ENCODE results near the gene FAM53B. TPM values are rescaled to one million over a fixed set of nuclear protein-coding genes. Genes with fewer than 3 reads are reported as not detected.

FAM53B gene
- total RNA-seq, 6 experiments from 2014 or later: 4.4 to 10.8 (median 4.8) TPM

DNA sequence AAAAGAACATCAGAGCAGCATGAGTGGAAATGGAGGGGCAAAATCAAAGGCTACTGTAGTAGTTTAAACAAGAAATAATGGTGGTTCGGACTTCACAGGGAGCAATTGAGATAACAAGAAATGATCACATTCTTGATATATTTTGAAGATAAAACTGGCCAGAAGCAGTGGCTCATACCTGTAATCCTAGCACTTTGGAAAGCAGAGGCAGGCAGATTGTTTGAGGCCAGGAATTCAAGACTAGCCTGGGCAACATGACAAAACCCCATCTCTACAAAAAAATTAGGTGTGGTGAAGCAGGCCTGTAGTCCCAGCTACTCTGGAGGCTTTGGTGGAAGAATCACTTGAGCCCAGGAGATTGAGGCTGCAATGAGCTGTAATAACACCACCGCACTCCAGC, 24.6 kb upstream of the FAM53B start:
- Histone ChIP-seq H3K36me3 (peaks cover 0 to 4% (median 0%) of the 10 kb centered on the region in 4 donors), H3K4me3 (no peak overlapping the region), H3K4me1 (no peaks in the 10 kb centered on the region), H3K9me3 (no peaks in the 10 kb centered on the region), H3K27me3 (no peaks in the 10 kb centered on the region), H3K27ac (no peak overlapping the region)
- intact Hi-C loops (cut with DNase I): no loop called here
- WGBS (ENCODE audit: insufficient coverage, low coverage, low lambda C conversion rate, missing lambda C conversion rate): 100% methylated on average over 1 of the region's 2 CpGs
- TF ChIP-seq, protein P1, sequence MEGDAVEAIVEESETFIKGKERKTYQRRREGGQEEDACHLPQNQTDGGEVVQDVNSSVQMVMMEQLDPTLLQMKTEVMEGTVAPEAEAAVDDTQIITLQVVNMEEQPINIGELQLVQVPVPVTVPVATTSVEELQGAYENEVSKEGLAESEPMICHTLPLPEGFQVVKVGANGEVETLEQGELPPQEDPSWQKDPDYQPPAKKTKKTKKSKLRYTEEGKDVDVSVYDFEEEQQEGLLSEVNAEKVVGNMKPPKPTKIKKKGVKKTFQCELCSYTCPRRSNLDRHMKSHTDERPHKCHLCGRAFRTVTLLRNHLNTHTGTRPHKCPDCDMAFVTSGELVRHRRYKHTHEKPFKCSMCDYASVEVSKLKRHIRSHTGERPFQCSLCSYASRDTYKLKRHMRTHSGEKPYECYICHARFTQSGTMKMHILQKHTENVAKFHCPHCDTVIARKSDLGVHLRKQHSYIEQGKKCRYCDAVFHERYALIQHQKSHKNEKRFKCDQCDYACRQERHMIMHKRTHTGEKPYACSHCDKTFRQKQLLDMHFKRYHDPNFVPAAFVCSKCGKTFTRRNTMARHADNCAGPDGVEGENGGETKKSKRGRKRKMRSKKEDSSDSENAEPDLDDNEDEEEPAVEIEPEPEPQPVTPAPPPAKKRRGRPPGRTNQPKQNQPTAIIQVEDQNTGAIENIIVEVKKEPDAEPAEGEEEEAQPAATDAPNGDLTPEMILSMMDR (IDR thresholded peaks at IDR 0.05): no peak
- no peak for TF ChIP-seq POLR2A (IDR thresholded peaks at IDR 0.05)
- DNase-seq (no peak), ATAC-seq (no peak)

DNA sequence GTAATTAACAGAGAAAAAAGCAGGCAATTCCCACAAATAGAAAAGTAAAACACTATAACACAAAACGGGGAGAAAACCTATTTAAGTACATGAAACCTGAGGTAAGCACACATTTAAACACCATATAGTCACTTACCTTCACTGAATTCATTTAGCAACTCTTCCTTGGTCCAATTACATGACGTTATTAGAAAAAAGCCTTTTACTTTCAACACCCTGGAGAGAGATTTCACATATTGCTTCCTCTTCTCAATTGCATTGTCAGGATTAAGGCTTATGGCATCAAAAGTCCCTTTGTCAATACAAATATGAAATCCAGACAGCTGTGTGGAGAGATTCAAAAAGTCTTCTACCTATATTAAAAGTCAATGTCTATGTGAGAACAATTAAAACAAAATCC, 21.1 kb upstream of the FAM53B start:
- WGBS (ENCODE audit: insufficient coverage, low coverage, low lambda C conversion rate, missing lambda C conversion rate): 68% methylated on average over 2 of the region's 2 CpGs

DNA sequence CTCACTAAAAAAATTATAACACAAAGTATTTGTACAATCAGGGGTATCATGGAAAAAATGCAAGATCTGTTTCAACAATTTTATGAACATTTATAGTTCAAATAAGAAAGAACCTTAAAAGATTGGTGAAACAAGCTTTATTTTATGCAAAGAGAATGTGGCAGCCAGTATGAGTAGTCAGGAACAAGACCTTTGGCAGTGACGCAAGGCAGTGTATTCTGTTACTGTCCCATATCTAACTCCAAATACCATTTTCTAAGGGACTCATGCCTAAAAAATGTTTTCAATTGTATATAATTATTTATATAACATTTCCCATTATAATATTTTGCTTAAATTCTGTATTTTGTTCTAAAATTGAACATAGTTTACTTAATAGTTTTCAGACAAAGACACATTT, 19.1 kb upstream of the FAM53B start:
- Histone ChIP-seq H3K27me3 (no peaks in the 10 kb centered on the region), H3K36me3 (peaks cover 0 to 21% (median under 1%) of the 10 kb centered on the region in 4 donors), H3K4me1 (no peaks in the 10 kb centered on the region), H3K9me3 (no peaks in the 10 kb centered on the region), H3K4me3 (no peak overlapping the region), H3K27ac (no peak overlapping the region)
- ATAC-seq (no peak), DNase-seq (no peak)
- WGBS (ENCODE audit: insufficient coverage, low coverage, low lambda C conversion rate, missing lambda C conversion rate): 82% methylated on average over 1 of the region's 1 CpG
- intact Hi-C loops (cut with DNase I): no loop called here
- TF ChIP-seq, protein P1 (IDR thresholded peaks at IDR 0.05): no peak
- TF ChIP-seq POLR2A (IDR thresholded peaks at IDR 0.05): no peak

More for the DNA sequence above, 21.1 kb upstream of the FAM53B start:
- no peak for ATAC-seq
- H3K27me3 ChIP-seq: no peaks in the 10 kb centered on the region
- H3K4me3 ChIP-seq: no peak overlapping the region
- no peak for TF ChIP-seq POLR2A (IDR thresholded peaks at IDR 0.05)
- TF ChIP-seq, protein P1 (IDR thresholded peaks at IDR 0.05): no peak
- DNase-seq: no peak
- H3K36me3 ChIP-seq: peaks cover 0 to 9% (median 0%) of the 10 kb centered on the region in 4 donors
- no peaks in the 10 kb centered on the region for H3K9me3 ChIP-seq
- intact Hi-C loops (cut with DNase I): no loop called here
- H3K27ac ChIP-seq: no peak overlapping the region
- H3K4me1 ChIP-seq: no peaks in the 10 kb centered on the region

DNA sequence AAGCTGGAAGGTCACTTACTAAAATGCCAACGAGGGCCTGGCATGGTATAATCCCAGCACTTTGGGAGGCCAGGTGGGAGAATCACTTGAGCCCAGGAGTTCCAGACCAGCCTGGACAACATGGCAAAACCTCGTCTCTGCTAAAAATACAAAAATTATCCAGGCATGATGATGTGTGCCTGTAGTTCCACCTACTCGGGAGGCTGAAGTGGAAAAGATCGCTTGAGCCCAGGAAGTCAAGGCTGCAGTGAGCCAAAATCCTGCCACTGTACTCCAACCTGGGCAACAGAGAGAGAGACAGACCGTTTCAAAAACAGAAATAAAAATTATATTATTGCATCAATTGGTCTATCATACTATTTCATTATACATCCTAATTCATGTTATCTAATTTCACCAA, 18.1 kb upstream of the FAM53B start:
- 86% methylated on average over 4 of the region's 5 CpGs for WGBS (ENCODE audit: insufficient coverage, low coverage, low lambda C conversion rate, missing lambda C conversion rate)
- DNase-seq (no peak), ATAC-seq (no peak)
- H3K27me3 ChIP-seq: no peaks in the 10 kb centered on the region
- H3K4me1 ChIP-seq: no peaks in the 10 kb centered on the region
- H3K4me3 ChIP-seq: no peak overlapping the region
- no peaks in the 10 kb centered on the region for H3K9me3 ChIP-seq
- H3K27ac ChIP-seq: no peak overlapping the region
- intact Hi-C loops (cut with DNase I): no loop called here
- TF ChIP-seq, protein P1 (IDR thresholded peaks at IDR 0.05): no peak
- no peak for TF ChIP-seq POLR2A (IDR thresholded peaks at IDR 0.05)
- H3K36me3 ChIP-seq: peaks cover 0 to 21% (median under 1%) of the 10 kb centered on the region in 4 donors
